NCI-H2196 treated with DMSO at 0.1 percent for 48 hours (cell line): ENCODE measurements around the gene PRDM2.
"Not testable (repeated sequence)": the region's sequence is repeated elsewhere in the genome, so short reads cannot be mapped to it uniquely, and the experiment has no call there.

Experiments
- DNase-seq: peaks from one replicate; lab custom pipeline; 2025; ENCODE audit not compliant: unreplicated experiment; lab: John Stamatoyannopoulos, UW

Gene PRDM2

GRCh38 chr1:13699936-13700520 lies at the start of gene PRDM2:
Gene PRDM2 (plus strand): TSS chr1:13700188. CDS start chr1:13715606, 15,418 bp downstream.
- DNase-seq, result no peak

DNA sequence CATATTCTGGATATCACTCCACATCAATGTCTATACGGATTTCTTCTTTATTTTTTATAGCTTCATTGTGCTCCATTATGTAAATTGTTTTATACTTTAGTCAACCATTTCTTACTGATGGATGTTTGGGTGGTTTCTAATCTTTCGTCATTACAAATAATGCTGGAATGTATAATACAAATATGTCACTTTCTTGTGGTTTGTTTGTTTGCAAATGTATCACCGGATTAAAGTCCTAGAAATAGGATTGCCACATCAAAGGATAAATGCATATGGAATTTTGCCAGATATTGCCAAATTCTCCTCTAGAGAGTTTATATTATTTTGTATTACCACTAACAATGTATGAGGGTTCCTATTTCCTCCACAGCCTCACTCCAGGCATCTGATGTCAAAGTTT lies 48.7 kb upstream of the PRDM2 start:
- no peak for DNase-seq

- no peak for DNase-seq
These were observed 47.8 kb upstream of the PRDM2 start for GRCh38 chr1:13652238-13652637.

DNA sequence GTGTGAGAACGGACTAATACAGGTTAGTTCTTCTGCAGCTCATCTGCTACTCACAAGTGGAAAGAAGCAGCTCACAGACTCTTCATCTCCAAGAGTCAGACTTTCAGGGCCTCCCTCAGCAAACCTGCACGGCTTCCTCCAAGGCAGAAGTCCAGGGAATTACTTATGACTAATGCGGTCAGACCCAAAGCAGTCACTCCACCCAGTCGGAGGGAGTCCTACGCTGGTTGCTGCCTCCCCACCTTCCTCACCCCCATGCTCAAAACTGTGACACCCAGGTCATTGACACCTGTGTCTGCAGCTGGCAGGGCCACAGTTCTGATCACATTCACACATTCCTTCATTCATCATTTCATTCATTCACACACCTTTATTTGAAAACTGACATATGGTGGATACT lies 38.4 kb upstream of the PRDM2 start:
- no peak for DNase-seq

DNA sequence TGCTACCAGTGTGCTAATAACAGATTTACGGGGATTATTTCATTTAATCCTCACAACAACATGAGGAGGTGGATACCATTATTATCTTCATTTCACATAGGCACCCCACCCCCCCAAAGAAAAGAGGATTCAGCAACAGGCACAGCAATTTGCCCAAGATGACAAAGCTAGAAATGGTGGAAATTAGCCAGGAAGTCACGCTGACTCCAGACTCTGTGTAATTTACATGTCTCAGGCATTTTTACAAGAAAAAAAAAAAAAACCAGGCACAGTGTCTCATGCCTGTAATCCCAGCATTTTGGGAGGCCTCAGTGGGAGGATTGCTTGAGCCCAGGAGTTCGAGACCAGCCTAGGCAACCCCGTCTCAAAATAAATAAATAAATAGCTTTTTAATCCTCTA lies 37.5 kb upstream of the PRDM2 start:
- no peak for DNase-seq

- no peak for DNase-seq
These were observed 36.0 kb upstream of the PRDM2 start for GRCh38 chr1:13663969-13664368.

GRCh38 chr1:13664451-13664850 lies 35.5 kb upstream of the PRDM2 start:
- DNase-seq, result no peak

DNA sequence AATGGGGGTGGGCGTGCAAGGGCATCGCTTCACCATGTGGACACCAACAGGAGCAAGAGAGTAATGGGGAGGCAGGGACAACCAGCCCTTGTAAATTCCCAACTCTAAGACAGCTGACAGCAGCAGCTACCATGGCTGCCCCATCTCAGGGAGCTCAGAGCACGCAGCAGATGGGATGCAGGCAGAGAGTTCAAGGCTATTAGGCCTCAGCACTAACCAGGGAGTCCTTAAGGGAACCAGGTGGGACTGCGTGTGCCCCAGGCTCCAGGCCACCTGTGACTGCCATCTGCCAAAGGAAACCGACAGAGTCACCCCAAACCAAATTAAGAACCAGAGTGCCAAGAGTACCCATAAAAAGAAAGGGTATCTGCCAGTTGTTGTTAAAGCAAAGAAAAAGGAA lies 33.7 kb upstream of the PRDM2 start:
- no peak for DNase-seq

DNA sequence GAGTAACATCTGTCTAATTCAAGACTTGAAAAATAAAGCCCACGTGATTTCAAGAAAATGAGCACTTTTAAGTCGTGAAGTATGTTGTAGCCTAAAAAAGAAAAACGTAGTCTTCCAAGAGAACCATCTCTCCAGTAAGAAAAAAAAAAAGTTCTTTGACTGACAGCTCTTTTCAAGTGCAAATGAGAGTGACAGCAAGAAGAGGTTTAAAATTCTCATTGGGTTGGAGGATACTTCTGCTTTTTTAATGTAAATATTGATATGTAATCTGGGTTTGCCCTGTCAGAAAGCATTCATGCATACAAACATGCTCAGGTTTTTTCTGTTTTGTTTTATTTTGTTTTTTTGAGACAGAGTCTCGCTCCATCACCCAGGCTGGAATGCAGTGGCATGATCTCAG lies 32.3 kb upstream of the PRDM2 start:
- no peak for DNase-seq

DNA sequence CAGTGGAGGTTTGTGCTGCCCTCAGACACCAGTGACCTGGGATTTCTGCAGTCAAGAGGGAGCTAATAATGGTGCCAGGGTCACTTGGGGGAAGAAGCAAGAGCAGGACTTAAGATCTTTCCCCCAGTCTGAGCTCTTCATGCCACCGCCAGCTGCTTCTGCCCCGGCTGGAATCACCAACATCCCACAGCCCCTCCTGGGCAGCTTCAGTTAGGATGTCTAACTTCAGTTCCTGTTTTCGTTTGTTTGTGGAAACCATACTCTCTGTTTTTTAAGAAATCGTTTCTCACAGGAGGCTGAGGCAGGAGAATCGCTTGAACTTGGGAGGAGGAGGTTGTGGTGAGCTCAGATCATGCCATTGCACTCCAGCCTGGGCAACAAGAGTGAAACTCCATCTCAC lies 25.6 kb upstream of the PRDM2 start:
- DNase-seq, result no peak

DNA sequence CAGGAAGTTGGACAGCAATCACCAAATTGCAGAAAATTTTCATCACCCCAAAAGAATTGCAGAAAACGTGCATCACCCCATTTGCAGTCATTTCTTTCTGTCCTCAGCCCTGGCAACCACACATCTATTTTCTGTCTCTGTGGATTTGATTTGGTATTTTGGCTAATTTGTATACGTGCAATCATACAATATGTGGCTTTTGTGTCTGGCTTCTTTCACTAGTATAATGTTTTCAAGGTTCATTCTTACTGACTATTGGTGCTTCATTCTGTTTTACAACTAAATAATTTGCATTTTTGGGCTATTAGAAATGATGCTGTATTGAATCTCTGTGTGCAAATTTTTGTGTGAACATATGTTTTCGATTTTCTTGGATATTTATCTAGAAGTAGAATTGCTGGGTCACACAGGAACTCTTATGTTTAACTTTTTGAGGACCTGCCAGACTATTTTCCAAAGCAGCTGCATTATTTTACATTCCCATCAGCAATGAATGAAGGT lies 24.8 kb upstream of the PRDM2 start:
- DNase-seq, result no peak

GRCh38 chr1:13677896-13678295 lies 22.1 kb upstream of the PRDM2 start:
- no peak for DNase-seq

DNA sequence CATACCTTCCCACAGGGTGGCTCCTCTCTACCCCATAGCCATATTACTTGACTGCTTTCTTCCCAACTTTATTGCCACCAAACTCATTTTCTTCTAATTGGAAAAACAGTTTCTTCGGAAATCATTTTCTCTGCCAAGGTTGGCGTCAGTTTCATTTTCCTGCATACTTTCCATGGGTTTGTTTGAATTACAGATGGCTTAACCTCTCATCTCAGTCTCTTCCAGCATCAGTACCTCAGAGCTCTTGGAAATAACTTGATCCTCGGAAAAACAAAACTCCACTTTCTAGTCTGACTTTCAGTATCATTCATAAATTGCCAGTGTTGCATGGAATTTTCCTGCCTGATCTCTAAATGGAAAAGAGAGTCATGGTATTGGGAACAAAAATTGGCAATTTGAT lies 20.3 kb upstream of the PRDM2 start:
- DNase-seq, result no peak

- not testable (repeated sequence) for DNase-seq
These were observed 19.4 kb upstream of the PRDM2 start for GRCh38 chr1:13680609-13681008.

GRCh38 chr1:13681921-13682320 lies 18.1 kb upstream of the PRDM2 start:
- DNase-seq, result no peak

DNA sequence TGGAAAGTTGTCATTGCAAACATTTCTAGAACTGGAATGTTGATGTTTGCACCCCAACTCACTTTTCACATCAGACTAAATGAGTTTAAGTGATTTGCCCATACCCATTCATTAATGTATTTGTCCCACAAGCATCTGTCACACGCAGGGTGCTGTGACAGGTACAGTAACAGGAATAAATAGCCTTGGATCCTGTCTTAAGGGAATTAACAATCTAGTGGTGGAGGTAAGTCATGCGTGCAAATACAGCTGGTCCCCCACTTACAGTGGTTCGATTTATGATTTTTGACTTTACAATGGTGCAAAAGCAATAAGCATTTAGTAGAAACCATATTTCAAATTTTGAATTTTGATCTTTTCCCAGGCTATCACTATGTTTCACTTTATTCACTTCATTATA lies 17.5 kb upstream of the PRDM2 start:
- no peak for DNase-seq

- DNase-seq, result no peak
These were observed 16.8 kb upstream of the PRDM2 start for GRCh38 chr1:13683206-13683605.

DNA sequence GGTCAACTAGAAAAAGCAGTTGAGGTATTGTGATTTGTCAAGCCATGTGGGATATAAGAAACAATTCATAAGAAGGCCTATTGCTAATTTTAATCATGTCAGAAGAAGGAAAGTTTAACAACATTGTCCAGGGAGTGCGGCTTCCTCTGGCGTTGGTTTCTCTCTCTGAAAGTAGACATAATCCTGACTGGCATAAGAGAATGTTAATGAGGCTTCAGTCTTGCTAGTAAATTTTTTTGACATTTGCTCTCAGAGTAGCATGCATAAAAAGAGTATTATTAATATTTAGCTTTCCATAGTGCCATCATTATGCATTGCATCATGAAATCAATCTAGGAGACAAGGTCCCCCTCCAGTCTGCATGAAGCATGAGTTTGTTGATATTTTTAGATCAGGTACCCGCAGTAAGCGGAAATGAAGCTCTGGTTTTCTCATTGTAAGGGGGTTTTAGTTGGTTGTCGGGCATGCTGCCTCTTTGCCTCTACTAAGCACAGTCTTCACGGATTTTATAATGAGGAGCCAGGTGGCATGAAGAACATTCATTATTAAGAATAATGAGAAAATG lies 12.8 kb upstream of the PRDM2 start:
- DNase-seq, result no peak

DNA sequence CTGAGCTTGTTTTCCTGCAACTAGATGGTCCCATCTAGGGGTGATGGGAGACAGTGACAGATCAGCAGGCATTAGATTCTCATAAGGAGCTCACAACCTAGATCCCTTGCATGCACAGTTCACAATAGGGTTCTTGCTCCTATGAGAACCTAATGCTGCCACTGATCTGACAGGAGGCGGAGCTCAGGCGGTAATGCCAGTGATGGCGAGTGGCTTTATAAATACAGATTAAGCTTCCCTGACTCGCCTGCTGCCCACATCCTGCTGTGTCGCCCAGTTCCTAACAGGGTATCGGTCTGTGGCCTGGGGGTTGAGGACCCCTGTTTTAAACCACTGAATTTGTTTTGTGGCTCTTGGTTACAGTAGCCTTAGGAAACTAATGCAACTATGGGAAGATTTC lies 6.9 kb upstream of the PRDM2 start:
- DNase-seq, result not testable (repeated sequence)

DNA sequence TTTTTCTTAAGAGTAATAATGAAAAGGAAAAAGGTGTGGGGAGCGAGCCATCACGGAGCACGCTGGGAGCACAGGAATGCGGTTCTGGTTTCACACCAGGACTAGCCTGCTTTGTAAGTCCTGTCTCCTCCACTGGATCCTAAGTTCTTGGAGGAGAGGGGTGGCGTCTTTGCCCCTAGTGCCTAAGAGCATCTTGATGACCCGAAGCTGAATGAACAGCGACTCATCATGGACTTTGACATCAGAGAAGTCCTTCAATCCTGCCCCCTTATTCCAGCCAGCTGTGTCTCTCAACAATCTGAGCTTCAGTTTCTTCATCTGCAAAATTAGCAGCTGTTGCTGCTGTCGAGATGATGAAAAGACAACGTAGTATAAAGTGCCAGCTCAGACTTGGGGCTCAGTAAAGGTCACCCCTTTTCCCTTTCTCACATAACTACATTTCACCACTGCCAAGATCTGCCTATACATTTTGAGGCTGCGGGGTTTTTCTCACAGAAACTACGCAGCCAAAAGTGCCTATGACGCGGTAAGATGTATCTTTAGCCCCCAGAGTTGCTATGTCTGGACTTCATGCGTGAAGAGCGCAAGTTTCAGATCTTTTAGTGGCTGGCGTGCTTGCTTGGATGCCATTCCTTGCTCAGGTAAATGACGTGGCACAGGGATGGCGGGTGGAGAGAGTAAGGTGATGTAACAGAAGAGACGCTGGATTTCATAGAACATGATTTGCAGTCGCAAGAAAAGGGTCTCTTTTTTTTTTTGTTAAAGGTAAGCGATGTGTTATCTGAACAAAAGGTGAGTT lies 4.9 kb upstream of the PRDM2 start:
- no peak for DNase-seq

- no peak for DNase-seq
These were observed 2.2 kb upstream of the PRDM2 start for GRCh38 chr1:13697738-13698137.

- no peak for DNase-seq
These were observed 478 bp upstream of the PRDM2 start for GRCh38 chr1:13699510-13699909.
